HL-60/S4 treated with retinoic acid at 250 ng/mL for 4 days and 3 days (cell line): ENCODE measurements around the gene GPR35.

Experiments used
- in situ Hi-C: fragments of 300-500 bp; cut with MboI; formaldehyde crosslinking; loops from 2 replicates; pipeline ENCODE4 v1.7.0; 2022; ENCODE audit warnings: low sequenced_read_pairs

The GPR35 gene

DNA sequence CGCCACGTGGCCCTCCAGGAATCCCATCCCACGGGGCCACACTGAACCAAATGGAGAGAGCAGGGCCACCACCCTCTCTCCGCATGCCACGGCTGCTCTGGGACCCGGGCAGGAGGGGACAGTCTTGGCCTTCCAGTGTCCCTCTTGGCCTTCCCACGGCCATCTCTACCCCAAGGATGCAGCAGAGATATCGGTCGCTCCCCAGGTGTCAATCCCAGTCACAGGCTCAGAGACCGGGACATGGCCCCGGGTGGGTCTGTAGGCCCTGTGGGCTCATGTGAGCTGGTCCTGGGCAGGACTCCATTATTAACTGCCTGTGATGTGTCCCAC is 23.5 kb upstream of the GPR35 start:
- in situ Hi-C loops: no loop called here

- in situ Hi-C loops: no loop called here
Observed at GRCh38 chr2:240602266-240603050, 22.8 kb upstream of the GPR35 start.

GRCh38 chr2:240603081-240603835 is 22.0 kb upstream of the GPR35 start:
- in situ Hi-C loops: no loop called here

DNA sequence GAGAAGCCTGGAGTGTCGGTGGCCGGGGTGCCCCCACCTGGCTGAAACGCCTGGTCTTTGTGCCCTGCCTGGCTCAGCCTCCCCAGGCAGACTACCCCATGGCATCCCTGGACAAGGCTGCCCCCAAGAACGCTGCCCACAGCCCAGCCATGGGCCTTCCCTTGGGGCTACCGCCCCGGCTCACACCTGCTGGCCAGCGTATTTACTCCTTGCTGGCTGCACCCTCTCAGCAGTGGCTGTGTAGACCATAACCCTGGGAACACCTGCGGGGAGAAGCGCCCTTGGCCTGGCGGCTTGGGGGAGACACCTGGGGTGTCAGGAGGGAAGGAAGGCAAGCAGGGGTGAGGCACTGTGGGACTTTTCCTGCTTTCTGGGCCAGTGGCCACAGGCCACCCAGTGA is 21.4 kb upstream of the GPR35 start:
- in situ Hi-C loops: no loop called here

DNA sequence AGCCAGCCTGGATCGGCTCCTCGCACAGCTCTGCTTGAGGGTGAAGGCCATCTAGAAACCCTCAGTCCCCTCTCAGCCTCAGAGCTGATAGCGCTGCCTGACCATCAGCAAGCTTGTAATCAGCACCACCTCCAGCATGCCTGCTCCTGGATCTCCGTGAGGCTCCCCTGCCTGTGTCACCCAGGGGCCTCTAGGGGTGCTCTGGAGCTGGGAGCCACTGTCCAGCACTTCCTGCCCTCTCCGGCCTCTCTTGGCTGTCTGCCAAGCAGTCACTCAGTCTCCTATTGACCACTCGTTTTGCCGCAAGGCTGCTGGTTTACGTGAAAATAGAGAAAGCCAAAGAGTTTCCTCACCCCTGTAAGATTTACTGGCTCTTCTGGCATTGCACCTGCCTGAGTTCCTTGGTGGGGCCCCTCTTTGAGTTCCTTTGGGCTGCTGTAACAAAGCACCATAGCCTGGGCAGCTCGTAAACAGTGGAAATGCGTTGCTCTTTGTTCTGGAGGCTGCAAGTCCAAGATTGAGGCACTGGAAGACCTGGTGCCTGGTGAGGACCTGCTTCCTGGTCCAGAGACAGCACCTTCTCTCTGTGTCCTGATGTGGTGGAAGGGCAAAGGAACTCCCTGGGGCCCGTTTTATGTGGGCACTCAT is 20.9 kb upstream of the GPR35 start:
- in situ Hi-C loops: no loop called here

GRCh38 chr2:240604939-240605716 is 20.2 kb upstream of the GPR35 start:
- in situ Hi-C loops: no loop called here

- in situ Hi-C loops: no loop called here
Observed at GRCh38 chr2:240605867-240606743, 19.2 kb upstream of the GPR35 start.

DNA sequence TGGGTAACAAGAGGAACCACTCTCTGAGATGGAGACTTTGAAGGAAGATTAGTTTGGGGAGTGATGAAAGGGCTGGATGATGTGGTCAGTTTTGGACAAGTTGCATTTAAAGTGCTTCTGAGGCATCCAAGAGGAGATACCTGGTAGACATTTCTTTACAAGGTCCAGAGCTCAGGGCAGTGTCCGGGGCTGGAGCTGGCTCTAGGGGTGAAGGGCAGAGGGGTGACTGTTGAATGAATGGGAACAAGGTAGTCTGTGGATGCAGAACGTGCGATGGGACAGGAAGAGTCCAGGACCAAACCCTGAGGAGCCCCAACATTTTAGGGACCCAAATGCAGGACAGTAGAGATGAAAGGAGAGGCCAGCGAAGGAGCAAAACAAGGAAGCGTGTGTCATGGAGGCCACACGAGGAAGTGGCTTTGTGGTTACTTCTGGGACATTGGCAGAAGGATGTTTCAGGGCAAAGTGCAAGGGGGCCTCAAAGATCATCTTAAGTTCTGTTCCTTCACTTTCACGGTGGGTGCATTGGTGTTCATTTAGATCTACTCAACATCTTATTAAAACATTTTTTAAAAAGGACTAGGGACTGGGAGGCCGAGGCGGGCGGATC is 13.6 kb upstream of the GPR35 start:
- in situ Hi-C loops: loop anchor here (10.0 kb wide), 1 partner anchor 93 kb away; no protein-coding TSS in a partner anchor

- in situ Hi-C loops: loop anchor here (10.0 kb wide), 1 partner anchor 91 kb away; no protein-coding TSS in a partner anchor
Observed at GRCh38 chr2:240613781-240614180, 11.5 kb upstream of the GPR35 start.

DNA sequence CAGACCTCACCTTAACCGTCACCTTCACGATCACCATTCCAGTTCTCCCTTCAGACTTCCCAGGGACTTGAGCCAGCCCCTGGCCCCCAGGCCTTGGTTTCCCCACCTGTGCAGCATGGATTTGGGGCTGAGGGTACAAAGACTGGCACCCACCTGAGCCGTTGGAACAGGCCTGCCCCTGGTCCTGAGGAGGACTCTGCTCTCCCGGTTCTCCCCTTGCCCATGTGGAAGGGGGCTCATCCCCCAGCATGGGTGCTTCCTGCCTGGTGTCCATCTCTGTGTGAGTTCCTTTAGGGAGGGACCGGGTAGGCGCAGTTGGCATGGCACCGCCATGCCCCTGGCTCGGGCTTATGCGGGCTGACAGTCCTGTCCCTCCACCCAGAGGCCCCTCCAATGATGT is 10.9 kb upstream of the GPR35 start:
- in situ Hi-C loops: loop anchor here (10.0 kb wide), 1 partner anchor 90 kb away; no protein-coding TSS in a partner anchor

DNA sequence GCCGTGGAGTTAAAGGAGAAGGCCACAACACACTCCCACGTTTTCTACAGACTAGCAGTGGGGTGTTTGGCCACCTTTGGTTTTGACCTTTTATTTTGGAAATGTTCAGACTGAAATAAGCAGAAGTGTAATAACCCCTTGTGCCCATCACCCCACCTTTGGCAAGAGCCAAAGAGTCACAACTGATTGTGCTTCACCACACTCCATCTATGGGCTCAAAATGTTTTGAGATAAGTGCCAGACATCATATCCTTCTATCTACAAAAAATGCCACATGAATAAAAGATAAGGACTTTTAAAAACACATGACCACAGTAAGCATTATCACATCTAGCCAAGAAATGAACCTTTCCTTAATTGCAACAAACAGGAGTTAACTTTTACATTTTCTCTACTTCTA is 9.9 kb upstream of the GPR35 start:
- in situ Hi-C loops: loop anchor here (10.0 kb wide), 1 partner anchor 89 kb away; no protein-coding TSS in a partner anchor

DNA sequence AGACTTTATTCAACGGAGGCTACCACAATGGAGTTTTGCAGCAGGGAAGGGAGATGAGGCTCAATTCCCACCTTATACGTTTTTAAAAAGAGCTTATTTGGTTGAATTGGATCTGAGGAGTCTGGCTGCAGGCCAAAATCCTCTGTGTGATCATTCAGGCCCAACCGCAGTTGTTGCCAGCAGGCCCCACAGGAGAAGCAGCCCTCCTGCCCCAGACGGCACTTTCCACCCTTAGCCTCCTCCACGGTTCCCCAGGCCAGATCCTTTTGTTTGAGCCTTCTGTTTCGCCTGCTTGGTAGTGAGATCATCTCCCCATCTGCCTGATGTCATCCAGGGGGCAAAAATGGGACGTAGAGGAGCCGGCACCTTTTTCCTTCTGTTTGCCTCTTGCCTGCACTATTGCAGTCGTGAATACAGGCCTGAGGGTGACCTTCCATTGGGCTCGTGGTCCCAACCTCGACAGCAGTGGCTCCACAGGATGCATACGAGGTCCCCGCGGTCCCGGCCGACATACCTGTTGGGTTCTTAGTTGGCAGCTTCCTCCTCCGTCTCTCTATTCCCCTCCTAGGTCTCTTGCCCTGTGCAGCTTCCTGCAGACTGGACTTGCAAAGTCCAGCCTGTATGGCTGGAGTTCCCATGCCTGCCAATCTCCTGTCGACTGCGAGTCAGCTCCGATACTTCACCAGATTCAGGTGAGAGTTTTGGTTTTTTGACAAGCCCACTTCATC is 9.3 kb upstream of the GPR35 start:
- in situ Hi-C loops: loop anchor here (10.0 kb wide), 1 partner anchor 89 kb away; no protein-coding TSS in a partner anchor

DNA sequence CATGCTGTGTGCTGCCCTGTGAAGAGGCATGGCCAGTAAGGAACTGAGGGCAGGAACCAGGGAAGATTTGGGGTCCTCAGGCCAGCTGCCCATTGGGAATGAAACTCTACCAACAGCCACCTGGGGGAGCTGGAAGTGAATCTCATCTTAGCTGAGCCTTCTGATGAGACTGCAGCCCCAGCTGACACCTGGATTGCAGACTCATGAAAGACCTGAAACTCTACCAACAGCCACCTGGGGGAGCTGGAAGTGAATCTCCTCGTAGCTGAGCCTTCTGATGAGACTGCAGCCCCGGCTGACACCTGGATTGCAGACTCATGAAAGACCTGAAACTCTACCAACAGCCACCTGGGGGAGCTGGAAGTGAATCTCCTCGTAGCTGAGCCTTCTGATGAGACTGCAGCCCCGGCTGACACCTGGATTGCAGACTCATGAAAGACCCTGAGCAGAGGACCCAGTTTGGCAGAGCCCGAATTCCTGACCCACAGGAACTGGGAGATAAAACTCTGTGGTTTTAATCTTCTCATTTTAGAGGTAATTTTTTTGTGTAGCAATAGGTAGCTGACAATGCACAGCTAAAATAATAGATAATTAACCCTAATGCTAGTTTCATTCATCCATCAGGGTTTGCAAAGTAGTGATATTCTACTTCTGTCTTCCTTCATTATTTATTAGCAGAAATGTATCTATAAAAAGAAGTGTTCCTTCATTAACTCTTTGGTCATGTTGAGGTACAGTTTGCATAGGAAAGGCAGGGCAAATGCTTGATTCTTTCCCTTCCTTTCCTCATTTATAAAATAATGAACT is 8.2 kb upstream of the GPR35 start:
- in situ Hi-C loops: loop anchor here (10.0 kb wide), 1 partner anchor 88 kb away; no protein-coding TSS in a partner anchor

- in situ Hi-C loops: loop anchor here (10.0 kb wide), 1 partner anchor 86 kb away; no protein-coding TSS in a partner anchor
Observed at GRCh38 chr2:240618776-240619175, 6.5 kb upstream of the GPR35 start.

DNA sequence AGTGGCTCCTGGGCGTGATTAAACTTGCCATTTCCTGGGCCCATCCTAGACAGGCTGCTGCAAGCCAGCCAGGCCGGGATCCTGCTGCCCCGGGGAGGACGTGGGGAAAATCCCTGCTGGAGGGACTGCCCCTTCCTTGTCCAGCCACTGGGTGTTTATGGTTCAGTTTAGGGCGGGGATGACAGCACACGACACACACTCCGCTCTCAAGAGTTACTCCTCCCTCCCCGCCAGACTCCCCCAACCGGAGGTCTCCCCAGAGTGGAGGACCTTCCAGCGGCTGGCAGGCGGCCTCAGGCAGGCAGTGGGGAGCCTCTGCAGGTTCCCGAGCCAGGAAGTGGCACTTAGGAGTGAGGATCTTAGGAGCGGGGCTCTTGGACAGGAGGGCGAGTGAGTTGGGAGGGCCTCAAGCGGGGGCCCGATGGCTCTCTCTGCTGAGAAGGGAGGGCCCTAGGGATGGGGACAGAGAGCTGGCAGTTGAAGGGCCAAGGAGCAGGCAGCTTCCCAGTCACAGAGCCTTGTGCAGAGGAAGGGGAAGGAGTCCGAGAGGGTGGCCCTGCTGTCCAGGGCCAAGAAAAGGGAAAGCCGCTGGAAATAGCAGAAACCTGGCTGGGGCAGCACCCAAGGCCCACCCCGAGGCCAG is 5.7 kb upstream of the GPR35 start:
- in situ Hi-C loops: loop anchor here (10.0 kb wide), 1 partner anchor 85 kb away; no protein-coding TSS in a partner anchor

DNA sequence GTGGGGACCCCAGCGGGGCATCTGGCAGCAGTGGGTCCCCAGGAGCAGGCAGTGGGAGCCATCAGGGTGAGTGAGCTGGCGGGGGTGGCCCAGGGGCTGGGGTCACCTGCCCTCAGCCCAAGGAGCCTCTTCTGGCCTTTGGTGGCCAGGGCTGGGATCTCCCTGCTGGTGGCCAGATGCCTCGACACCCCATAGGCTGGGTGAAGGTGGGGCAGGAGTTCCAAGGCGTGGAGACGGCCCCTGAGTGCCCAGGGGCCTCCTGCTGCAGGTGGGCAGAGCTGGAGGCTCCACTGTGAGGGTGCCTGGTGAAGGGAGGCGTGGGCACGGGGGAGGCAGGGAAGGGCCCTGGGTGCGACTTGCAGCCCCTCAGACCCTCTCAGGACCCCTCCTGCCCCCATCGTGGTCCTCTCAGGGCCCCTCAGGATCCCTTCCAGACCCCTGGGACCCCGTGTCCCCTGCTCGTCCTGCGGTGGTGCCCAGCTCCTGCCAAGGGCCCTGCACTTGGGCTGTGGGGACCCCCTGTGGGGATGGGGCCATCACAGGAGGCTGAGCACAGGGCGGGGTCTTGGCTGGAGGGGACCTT is 5.0 kb upstream of the GPR35 start:
- in situ Hi-C loops: no loop called here

GRCh38 chr2:240620859-240621258 is 4.4 kb upstream of the GPR35 start:
- in situ Hi-C loops: no loop called here
